ENCODE results near the gene RIPPLY2.

The RIPPLY2 gene

GRCh38 chr6:83854766-83855165 lies 1.6 kb downstream of the RIPPLY2 start:
- ATAC-seq: no peak
- TF ChIP-seq ZFP3 (CRISPR knock-in tag; IDR thresholded peaks at IDR 0.05) (no peak), GLIS3 (CRISPR knock-in tag; IDR thresholded peaks at IDR 0.05) (no peak), CSRNP3 (CRISPR knock-in tag; IDR thresholded peaks at IDR 0.05) (no peak), ZNF70 (CRISPR knock-in tag; IDR thresholded peaks at IDR 0.05) (no peak), OSR1 (CRISPR knock-in tag; IDR thresholded peaks at IDR 0.05) (no peak), ARNTL (CRISPR knock-in tag; IDR thresholded peaks at IDR 0.05; ENCODE audit: borderline replicate concordance, low read depth) (no peak)
- TF ChIP-seq, protein P1, sequence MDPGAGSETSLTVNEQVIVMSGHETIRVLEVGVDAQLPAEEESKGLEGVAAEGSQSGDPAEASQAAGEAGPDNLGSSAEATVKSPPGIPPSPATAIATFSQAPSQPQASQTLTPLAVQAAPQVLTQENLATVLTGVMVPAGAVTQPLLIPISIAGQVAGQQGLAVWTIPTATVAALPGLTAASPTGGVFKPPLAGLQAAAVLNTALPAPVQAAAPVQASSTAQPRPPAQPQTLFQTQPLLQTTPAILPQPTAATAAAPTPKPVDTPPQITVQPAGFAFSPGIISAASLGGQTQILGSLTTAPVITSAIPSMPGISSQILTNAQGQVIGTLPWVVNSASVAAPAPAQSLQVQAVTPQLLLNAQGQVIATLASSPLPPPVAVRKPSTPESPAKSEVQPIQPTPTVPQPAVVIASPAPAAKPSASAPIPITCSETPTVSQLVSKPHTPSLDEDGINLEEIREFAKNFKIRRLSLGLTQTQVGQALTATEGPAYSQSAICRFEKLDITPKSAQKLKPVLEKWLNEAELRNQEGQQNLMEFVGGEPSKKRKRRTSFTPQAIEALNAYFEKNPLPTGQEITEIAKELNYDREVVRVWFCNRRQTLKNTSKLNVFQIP (CRISPR knock-in tag; IDR thresholded peaks at IDR 0.05; ENCODE audit: borderline replicate concordance, low read depth): no peak
- TF ChIP-seq, protein P2, sequence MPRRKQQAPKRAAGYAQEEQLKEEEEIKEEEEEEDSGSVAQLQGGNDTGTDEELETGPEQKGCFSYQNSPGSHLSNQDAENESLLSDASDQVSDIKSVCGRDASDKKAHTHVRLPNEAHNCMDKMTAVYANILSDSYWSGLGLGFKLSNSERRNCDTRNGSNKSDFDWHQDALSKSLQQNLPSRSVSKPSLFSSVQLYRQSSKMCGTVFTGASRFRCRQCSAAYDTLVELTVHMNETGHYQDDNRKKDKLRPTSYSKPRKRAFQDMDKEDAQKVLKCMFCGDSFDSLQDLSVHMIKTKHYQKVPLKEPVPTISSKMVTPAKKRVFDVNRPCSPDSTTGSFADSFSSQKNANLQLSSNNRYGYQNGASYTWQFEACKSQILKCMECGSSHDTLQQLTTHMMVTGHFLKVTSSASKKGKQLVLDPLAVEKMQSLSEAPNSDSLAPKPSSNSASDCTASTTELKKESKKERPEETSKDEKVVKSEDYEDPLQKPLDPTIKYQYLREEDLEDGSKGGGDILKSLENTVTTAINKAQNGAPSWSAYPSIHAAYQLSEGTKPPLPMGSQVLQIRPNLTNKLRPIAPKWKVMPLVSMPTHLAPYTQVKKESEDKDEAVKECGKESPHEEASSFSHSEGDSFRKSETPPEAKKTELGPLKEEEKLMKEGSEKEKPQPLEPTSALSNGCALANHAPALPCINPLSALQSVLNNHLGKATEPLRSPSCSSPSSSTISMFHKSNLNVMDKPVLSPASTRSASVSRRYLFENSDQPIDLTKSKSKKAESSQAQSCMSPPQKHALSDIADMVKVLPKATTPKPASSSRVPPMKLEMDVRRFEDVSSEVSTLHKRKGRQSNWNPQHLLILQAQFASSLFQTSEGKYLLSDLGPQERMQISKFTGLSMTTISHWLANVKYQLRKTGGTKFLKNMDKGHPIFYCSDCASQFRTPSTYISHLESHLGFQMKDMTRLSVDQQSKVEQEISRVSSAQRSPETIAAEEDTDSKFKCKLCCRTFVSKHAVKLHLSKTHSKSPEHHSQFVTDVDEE (CRISPR knock-in tag; IDR thresholded peaks at IDR 0.05): no peak

- peak; percentile 98 for ATAC-seq
- TF ChIP-seq TCF4 (CRISPR knock-in tag; IDR thresholded peaks at IDR 0.05; ENCODE audit: borderline replicate concordance) (no peak), PPARA (CRISPR knock-in tag; IDR thresholded peaks at IDR 0.05; ENCODE audit: borderline replicate concordance) (no peak), RARB (CRISPR knock-in tag; IDR thresholded peaks at IDR 0.05) (peak; percentile 80; the same call in 1 of the 2 replicates), CSRNP3 (CRISPR knock-in tag; IDR thresholded peaks at IDR 0.05) (no peak), ZNF565 (CRISPR knock-in tag; conservative IDR thresholded peaks at IDR 0.05; ENCODE audit: low read depth) (no peak; the same call in 1 of the 2 replicates), ZFP30 (CRISPR knock-in tag; IDR thresholded peaks at IDR 0.05) (no peak), BACH2 (CRISPR knock-in tag; IDR thresholded peaks at IDR 0.05; ENCODE audit: borderline replicate concordance) (no peak), ARNTL (CRISPR knock-in tag; IDR thresholded peaks at IDR 0.05; ENCODE audit: borderline replicate concordance, low read depth) (no peak), OSR1 (CRISPR knock-in tag; IDR thresholded peaks at IDR 0.05) (peak; percentile 92), ZNF70 (CRISPR knock-in tag; IDR thresholded peaks at IDR 0.05) (no peak), ISL1 (CRISPR knock-in tag; IDR thresholded peaks at IDR 0.05) (peak; percentile 58), CSDC2 (CRISPR knock-in tag; IDR thresholded peaks at IDR 0.05) (peak; percentile 99), GLIS3 (CRISPR knock-in tag; IDR thresholded peaks at IDR 0.05) (peak; percentile 53; the same call in 1 of the 2 replicates), TOX (CRISPR knock-in tag; IDR thresholded peaks at IDR 0.05; ENCODE audit: borderline replicate concordance) (peak; percentile 65; the same call in 1 of the 2 replicates), ZFP3 (CRISPR knock-in tag; IDR thresholded peaks at IDR 0.05) (peak; percentile 92), ZC3H10 (CRISPR knock-in tag; IDR thresholded peaks at IDR 0.05) (peak; percentile 91), ZNF8 (CRISPR knock-in tag; IDR thresholded peaks at IDR 0.05) (no peak)
- TF ChIP-seq, protein P3, sequence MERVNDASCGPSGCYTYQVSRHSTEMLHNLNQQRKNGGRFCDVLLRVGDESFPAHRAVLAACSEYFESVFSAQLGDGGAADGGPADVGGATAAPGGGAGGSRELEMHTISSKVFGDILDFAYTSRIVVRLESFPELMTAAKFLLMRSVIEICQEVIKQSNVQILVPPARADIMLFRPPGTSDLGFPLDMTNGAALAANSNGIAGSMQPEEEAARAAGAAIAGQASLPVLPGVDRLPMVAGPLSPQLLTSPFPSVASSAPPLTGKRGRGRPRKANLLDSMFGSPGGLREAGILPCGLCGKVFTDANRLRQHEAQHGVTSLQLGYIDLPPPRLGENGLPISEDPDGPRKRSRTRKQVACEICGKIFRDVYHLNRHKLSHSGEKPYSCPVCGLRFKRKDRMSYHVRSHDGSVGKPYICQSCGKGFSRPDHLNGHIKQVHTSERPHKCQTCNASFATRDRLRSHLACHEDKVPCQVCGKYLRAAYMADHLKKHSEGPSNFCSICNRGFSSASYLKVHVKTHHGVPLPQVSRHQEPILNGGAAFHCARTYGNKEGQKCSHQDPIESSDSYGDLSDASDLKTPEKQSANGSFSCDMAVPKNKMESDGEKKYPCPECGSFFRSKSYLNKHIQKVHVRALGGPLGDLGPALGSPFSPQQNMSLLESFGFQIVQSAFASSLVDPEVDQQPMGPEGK (CRISPR knock-in tag; IDR thresholded peaks at IDR 0.05; ENCODE audit: borderline replicate concordance): peak; percentile 56; the same call in 1 of the 2 replicates
- TF ChIP-seq, protein P1 (CRISPR knock-in tag; IDR thresholded peaks at IDR 0.05; ENCODE audit: borderline replicate concordance, low read depth): no peak
- TF ChIP-seq, protein P4, sequence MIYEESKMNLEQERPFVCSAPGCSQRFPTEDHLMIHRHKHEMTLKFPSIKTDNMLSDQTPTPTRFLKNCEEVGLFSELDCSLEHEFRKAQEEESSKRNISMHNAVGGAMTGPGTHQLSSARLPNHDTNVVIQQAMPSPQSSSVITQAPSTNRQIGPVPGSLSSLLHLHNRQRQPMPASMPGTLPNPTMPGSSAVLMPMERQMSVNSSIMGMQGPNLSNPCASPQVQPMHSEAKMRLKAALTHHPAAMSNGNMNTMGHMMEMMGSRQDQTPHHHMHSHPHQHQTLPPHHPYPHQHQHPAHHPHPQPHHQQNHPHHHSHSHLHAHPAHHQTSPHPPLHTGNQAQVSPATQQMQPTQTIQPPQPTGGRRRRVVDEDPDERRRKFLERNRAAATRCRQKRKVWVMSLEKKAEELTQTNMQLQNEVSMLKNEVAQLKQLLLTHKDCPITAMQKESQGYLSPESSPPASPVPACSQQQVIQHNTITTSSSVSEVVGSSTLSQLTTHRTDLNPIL (CRISPR knock-in tag; IDR thresholded peaks at IDR 0.05; ENCODE audit: low read depth): no peak
- TF ChIP-seq, protein P2 (CRISPR knock-in tag; IDR thresholded peaks at IDR 0.05): peak; percentile 84
Observed at GRCh38 chr6:83859410-83860358, 6.5 kb downstream of the RIPPLY2 start, which contains the start of gene CYB5R4. Gene CYB5R4 (plus strand): TSS chr6:83859689. CDS start chr6:83859783, 94 bp downstream.

All from SK-N-SH treated with all-trans-retinoic acid at 6 μM for 48 hours (cell line).